NCI-H526 treated with DMSO at 0.1 percent for 48 hours (cell line): ENCODE data around the gene PABPC1L.

ENCODE experiments used
- DNase-seq: peaks from one replicate; lab custom pipeline; 2025; lab: John Stamatoyannopoulos, UW

Gene PABPC1L

DNA sequence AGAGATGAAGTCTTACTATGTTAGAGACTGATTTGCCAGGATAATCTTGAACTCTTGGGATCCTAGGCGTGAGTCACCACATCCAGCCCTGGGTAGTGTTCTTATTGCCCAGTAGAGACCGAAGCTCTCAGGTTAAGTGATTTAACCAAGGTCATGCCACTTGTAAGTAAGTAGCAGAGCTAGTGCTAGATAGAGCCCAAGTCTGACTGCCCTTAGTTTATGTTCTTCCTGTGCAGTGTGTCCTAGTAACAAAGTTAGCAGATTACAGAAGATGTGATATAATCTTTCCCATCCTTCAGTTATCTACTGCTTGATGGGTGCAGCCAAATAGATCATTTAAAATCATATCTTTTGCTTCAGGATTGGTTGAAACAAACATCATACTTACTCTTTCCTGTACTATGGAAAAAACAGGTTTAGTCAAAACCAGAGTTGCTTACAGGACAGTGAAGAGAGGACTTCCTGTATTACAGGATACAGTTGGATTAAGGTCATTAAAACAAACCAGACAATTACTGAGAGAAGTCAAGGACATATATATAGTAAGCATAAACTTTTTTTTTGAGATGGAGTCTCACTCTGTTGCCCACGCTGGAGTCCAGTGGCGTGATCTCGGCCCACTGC is 9.5 kb upstream of the PABPC1L start:
- no peak for DNase-seq

DNA sequence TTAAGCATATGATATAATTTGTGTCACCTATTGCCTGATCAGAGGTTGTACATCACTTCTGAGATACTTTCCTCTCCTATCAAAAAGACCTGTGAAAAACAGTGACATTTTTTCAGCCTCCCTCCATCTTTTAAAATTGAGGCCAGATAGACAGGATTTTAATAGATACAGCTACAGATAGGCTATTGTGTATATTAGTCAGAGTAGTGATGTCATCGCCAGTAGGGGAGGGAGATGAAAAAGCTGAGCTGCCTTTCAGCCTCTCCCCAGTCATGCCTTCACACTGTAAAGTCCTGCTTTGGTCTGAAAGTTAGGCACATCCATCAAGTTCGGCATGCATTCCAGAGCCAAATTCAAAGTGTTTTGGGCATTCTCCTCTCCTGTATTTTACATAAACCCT is 7.9 kb upstream of the PABPC1L start:
- no peak for DNase-seq

DNA sequence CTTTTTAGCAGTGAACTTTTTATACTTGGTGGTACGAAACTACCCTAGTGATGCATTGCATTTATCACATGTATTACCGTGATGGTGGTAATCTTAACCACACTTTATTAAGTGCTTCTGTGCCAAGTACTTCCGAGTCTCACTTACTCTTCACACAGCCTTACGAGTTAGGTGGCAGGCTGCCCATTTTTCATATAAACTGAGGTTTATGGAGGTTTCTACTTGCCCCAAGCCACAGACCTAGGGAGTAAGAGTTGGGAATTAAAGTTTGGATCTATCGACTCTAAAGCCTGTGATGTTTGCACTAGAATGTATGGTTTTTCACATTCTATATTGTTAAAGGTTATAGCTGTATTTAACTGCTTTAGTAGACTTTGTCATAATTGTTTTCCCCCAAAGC is 5.5 kb upstream of the PABPC1L start:
- no peak for DNase-seq

DNA sequence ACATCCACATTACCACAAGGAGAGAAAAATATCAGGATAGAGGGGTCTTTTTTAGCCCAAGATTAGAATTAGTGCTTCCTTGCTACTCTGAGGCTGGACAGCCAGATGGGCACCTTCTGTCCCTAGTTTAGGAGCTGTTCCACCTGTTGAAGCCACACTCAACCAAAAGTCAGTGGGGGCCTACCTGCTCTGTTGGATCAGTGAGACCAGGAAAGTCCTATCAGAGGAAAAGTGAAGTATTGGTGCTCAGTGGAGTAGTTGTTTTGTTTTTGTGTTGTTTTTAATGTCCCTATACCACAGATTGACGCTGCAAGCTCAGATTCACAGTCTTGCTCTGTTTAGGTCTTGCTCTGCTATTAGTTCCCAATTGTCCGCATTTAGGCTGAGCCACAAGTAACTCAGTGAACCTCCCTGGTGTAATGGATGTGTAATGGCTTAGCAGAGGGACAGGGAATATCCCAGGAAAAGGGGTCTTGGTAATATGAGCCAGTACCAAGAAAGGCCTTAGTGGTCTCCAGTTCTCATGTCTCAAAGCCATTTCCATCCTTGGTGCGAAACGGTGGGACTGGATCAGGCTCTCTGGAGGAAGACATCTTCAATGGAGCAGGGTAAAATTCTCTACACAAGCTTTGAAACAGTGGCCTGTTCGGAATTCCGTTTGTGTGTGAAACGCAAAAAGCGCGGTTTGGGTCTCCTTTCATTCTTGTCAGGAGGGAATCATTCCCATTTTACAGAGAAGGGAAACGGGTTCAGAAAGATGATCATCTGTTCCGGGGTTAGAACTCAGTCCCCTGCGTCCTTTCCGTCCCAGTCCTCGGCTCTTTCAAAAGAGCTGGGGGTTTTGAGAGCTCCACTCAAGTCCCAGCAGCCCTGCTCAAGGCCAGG is 631 bp upstream of the PABPC1L start:
- DNase-seq = no peak

DNA sequence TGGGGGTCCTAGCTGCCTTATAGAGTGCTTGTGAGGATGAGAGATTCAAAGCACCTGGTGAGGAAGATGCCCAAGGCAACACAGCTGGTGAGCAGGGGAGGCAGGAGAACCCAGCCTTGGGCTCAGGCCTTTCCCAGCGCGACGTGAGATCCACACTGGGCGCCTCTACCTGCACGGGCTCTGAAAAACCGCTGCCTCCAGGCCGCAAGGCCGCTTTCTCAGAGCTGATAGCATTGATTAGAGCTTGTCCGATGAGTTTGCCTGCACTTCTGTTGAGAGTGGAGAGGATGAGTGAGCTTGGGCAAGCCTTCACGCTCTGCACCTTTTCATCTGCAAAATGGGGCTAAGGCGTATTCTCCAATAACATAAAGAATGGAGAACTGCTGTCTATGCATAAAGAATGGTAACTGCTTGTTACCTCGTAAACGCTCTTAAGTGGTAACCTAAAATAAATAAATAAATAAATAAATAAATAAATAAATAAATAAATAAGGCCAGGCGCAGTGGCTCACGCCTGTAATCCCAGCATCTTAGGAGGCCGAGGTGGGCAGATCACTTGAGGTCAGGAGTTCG is 916 bp downstream of the PABPC1L start:
- no peak for DNase-seq

DNA sequence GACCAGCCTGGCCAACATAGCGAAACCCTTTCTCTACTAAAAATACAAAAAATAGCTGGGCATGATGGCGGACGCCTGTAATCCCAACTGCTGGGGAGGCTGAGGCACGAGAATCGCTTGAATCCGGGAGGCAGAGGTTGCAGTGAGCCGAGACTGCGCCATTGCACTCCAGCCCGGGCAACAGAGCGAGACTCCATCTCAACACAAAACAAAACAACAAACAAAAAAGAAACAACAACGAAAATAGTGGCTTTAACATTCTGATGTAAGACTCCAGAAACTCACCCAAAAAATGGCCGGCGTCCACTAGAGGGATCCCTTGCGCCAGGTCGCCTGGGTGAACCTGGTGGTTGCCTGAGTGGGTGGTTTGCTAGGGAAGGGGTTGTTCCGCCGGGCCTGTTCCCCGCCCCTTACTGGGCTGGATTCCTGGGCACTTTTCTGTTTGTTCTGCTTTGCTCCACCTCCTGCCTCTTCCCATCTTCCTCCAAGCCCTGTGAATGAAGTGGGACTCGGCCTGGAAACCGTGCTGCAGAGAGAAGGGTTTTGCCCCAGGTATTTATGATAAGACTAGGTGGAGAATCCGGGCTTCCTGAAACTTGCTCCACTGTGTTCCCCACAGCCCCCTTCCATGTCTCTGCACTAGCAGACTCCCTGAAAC is 1.5 kb downstream of the PABPC1L start:
- DNase-seq = no peak

DNA sequence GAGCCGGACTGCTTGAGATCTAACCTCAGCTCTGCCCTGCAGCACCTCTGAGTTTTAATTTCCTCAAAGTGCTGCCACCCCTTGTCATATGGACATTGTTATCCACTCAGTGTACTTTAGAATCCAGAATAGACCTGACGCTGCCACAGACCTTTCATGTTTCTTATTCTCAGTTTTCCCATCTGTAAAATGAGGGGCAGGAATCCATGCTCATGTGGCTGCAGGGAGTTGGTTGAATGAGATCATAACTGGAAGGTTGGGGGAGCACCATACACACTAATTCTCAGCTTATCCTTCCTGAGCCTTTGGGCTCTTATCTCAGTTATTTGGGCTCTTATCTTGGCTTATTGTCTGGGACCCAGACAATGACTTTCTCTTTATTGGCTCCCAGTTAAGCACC is 2.3 kb downstream of the PABPC1L start:
- DNase-seq = no peak

DNA sequence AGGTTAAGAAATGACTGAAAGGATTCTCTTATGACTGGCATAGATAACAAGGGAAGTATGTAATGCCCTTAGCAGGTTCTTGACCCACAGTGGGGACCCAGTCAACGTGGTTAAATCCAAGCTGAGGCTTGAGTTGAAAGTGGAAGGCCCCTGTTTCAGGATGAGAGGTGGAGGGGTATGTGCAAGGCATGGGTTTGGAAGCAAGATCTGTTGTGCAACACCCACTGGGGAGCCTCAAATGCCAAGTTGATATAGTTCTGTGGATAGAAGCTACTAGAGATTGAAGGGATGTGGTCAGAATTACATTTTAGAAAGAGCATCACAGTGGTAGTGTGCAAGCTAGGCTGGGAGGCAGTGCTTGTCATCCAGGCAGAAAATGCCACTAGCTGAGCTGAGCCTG is 5.1 kb downstream of the PABPC1L start:
- DNase-seq = no peak

DNA sequence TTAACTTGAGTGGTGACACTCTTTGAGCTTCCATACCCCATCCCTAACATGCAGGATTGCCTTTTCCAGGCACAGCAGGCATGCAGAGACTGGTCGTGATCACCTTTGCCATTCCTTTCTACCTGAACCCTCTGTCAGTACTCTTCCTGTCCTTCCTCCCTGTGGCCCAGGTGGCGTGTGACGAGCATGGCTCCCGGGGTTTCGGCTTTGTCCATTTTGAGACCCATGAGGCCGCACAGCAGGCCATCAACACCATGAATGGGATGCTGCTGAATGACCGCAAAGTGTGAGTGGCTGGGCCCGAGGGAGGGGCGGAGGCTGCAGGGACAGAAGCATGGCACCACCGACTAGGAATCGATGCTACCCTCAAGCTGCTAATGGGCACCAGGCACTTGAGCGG is 6.7 kb downstream of the PABPC1L start:
- DNase-seq = no peak

DNA sequence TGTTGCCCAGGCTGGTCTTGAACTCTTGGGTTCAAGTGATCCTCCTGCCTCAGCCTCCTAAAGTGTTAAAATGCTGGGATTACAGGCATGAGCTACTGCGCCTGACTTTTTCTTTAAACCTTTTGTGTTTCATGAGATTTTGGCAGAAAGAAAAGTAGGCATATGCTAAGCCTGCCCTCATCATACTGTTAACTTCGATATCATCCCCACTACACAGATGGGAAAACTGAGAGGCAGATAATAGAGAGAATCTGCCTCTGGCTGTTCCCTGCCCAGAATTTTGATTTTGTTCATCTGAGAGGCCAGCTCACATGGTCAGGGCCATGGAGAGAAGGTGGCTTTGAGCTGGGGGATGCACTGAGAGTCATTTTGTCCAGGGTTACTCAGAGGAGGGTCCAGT is 7.5 kb downstream of the PABPC1L start:
- DNase-seq = no peak

DNA sequence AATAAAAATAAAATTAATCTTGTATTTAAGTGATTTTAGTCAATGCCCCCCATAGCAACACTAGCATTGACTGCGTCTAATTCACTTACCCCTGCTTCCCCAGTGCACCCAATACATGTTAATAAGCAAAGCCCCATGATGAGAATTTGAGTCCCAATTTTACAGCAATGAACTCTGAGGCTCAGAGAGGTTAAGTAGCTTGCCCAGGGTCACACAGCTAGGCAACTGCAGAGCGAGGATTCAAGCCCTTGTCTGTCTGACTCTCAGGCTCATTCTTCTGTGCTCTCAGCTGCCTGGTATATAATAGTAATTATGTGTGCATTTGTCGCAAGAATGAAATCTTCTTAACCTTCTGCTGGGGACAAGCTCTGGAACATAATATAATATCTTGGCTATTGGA is 8.5 kb downstream of the PABPC1L start:
- DNase-seq = no peak

DNA sequence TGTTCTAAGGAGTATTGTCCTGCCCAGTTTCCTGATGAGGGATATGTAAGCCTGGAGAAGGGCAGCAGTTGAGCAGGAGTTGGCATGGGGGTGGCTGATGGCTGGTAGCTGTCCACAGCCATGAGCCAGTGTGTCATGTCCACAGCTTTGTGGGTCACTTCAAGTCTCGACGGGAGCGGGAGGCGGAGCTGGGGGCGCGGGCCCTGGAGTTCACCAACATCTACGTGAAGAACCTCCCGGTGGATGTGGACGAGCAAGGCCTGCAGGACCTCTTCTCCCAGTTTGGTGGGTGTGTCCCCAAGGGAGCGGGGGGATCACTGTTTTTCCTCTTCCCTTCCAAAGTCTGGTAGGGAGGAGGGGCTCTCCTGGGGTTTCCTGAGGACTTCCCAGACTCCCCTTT is 8.9 kb downstream of the PABPC1L start:
- DNase-seq = no peak

DNA sequence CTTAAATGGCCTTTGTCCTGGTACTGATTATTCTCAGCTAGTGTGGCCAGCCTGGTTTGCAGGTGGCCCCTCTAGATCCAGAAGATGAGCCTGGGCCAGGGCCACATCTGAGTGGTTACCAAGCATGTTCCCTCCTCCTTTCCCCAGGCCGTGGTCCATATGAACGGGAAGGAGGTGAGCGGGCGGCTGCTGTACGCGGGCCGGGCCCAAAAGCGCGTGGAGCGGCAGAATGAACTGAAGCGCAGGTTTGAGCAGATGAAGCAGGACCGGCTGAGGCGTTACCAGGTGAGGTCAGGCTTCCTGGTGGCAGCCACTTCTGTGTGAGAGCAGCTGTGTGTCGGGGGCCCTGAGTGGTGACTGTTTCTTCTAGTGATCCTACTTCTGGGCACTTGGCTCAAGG is 11.6 kb downstream of the PABPC1L start:
- DNase-seq = no peak

DNA sequence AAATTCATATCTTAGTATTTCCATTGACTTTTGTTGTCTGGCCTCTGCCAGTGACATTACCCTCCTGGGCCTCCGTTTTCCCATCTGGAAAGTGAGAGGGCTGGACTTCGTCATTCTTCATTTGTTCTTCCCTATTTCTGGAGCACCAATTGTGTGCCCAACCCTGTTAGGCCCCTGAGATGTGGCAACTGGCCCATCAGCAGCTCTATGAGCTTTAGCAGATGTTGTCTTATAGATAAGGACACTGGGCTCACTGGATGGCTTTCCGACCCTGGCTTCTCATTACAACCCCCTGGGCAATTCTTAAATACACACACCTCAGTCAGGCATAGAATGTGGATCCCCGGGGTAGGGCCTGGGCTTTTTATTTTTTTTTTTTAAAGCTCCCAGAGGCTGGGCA is 14.7 kb downstream of the PABPC1L start:
- no peak for DNase-seq

DNA sequence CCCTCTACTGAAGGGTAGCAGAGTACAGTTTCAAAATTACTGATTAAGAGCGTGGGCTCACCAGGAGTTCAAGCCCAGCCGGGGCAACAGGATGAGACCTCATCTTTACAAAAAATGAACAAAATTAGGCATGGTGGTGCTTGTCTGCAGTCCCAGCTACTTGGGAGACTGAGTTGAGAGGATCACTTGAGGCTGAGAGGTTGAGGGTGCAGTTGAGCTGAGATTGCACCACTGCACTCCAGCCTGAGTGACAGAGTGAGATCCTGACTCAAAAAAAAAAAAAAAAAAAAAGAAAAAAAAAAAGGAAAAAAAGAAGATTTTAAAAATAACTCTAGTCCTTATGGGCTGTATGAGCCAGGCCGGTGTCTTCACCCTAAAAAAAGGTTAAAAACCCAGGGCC is 18.7 kb downstream of the PABPC1L start:
- no peak for DNase-seq

DNA sequence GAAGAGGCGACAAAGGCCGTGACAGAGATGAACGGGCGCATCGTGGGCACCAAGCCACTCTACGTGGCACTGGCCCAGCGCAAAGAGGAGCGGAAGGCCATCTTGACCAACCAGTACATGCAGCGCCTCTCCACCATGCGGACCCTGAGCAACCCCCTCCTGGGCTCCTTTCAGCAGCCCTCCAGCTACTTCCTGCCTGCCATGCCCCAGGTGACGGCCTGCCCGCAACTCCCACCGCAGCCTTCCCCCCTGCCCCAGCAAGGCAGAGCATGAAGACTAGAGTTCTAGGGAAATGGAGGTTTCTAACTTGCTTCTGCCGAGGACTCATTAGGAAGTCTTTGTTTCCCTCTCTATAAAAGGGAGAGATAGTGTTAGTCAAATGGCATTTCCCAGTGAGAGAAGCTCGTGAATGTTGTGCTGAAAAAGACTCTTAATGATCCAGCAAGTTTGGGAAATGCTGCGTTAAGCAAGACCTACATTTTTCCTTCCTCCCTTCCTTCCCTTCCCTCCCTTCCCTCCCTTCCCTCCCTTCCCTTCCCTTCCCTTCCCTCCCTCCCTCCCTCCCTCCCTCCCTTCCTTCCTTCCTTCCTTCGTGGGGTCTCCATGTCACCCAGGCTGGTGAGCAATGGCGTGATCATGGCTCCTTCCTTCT is 20.8 kb downstream of the PABPC1L start:
- DNase-seq = no peak

DNA sequence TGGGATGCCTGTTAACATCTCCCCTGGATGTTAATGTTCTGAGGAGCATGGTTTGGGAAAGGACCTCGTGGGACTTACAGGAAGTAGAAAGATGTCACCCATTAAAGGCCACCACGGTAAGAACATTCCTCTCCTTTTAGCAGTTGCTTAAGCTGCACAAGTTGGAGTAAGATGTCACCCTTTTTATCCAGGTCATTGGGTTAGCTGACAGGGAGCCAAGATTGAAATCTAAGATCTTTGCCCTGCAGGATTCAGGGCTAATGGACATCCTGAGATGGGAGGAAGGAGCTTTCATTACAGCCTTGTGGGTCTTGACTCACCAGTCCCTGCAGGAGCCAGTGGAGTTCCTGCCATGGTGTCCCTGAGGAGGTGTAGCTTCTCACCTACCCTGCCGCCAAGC is 22.1 kb downstream of the PABPC1L start:
- DNase-seq = no peak

DNA sequence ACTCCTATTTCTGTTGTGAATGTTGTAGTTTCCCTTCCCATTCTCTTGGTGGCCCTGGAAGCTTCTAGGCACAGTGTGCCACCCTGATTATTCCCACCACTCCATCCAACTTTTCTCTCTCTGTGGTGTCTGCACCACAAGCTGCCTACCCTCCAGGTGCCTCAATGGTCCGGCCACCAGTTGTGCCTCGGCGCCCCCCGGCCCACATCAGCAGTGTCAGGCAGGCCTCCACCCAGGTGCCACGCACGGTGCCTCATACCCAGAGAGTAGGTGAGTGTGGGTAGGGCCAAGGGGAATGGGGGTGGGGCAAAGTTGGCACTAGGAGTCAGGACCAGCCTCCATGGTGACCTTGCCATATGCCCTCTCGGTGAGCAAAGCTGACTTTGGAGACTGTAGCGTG is 23.1 kb downstream of the PABPC1L start:
- DNase-seq = no peak

DNA sequence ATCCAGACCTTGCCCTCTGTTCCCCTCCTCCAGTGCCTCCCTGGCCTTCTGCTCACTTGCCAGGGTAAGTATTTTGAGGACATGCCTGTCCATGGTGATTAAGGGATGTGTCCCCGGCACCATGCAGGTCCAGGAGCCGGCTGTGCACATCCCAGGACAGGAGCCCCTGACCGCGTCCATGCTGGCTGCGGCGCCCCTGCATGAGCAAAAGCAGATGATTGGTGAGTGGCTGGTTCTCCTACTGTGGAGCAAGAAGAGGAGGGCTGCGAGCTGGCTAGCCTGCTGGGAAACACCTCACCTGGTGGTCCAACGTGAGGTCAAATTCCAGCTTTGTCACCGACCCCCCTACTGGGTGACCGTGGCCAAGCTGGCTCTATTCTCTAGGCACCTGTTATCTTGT is 26.6 kb downstream of the PABPC1L start:
- DNase-seq = no peak

DNA sequence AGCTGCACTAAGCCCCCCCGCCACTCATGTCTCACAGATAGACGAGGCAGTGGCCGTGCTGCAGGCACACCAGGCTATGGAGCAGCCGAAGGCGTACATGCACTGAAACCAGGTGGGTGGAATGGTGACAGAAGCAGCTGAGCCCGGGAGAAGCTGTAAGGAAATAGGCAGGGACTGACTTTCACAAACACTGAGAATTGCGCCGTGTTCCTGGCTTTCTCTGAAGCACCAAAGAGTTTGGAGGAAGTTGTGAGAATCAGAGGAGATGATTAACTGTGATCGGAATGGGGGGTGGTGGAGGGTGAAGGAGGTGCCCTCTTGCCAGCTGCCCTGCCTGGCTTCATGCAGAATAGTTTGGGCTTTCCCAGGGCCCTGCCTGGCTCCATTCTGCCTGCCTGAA is 28.8 kb downstream of the PABPC1L start:
- no peak for DNase-seq

DNA sequence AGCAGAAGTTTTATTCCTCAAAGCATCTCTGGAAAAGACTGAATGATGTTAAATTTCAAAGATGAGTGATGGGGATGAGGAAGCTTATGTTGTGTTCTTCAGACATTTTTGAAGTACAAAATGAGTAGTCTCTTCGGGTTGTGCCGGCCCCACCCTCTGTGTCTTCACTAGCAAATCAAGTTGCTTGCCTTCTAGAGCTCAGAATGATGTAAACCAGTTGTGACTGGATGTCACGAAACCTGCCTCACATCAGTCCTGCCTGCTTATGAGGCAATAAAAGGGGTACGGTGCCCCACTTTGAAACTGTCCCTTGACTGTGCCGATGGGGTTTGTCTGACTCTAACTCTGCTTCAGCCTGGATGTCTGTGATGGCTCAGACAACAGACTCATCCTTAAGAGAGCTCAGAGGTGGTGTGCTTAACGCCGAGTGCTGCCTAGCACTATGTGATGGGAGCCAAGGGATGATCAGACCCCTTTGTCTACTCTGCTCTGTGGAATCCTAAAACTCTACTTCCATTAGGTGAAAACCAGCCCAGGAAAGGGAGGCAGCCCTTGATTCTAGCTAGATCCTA is 31.3 kb downstream of the PABPC1L start:
- DNase-seq = no peak
